B cell (primary cell): ENCODE data around the gene CAPN5. TPM values are rescaled to one million over a fixed set of nuclear protein-coding genes. Genes with fewer than 3 reads are reported as not detected.

Experiments used
- ATAC-seq: fragments of 200-7000 bp; cut with Tn5 transposase; one replicate; pipeline ENCODE4 v1.10.0; 2021; ENCODE audit warnings: low read depth, mild to moderate bottlenecking, moderate number of reproducible peaks, moderate library complexity
- CTCF ChIA-PET: fragments of 350-600 bp; sonication (Branson Sonifier 250); formaldehyde crosslinking; loops from one replicate; lab custom pipeline; 2021; ENCODE audit warnings: antibody characterized with exemption, inconsistent platforms; lab: Charles Lee
- POLR2A ChIA-PET: fragments of 350-600 bp; sonication (Branson Sonifier 250); formaldehyde crosslinking; loops from one replicate; lab custom pipeline; 2021; ENCODE audit warnings: antibody characterized with exemption; lab: Charles Lee
- DNase-seq: peaks from one replicate; pipeline ENCODE4 v3.0.0; 2013
- H2AFZ ChIP-seq: 2 replicates; pipeline ENCODE4 v1.6.1; 2012; ENCODE audit warnings: mild to moderate bottlenecking, low read depth, low read length; ENCODE audit not compliant: insufficient read depth, poor library complexity, severe bottlenecking
- H3K27ac ChIP-seq, 2 donors: 1 replicate in 1 of 2; 2 replicates in 1 of 2; pipeline ENCODE4 v1.5.1; 2012 to 2013; ENCODE audit warnings: low read length in 2 of 2, mild to moderate bottlenecking in 2 of 2, moderate library complexity in 1 of 2
- H3K27me3 ChIP-seq, 4 experiments: fragments of 200-600 bp in 1 of 4; sonication (generic) in 1 of 4; replicated peaks in 1 of 4; 1 replicate in 2 of 4; 2 replicates in 2 of 4; pipeline versions ENCODE4 v1.6.1 to v1.7.0; 2013 to 2016; ENCODE audit warnings: low read length in 3 of 4, mild to moderate bottlenecking in 2 of 4, mixed read lengths in 1 of 4, moderate library complexity in 1 of 4; ENCODE audit not compliant: insufficient read depth in 4 of 4, control insufficient read depth in 3 of 4; ENCODE audit errors: control extremely low read depth in 1 of 4
- H3K36me3 ChIP-seq, 2 experiments: replicated peaks in 1 of 2; 1 replicate in 1 of 2; 2 replicates in 1 of 2; pipeline versions ENCODE4 v1.6.1 to v1.7.1; 2013; ENCODE audit warnings: low read length in 1 of 2; ENCODE audit not compliant: insufficient read depth in 2 of 2, control insufficient read depth in 1 of 2; ENCODE audit errors: control extremely low read depth in 1 of 2, extremely low read depth in 1 of 2
- H3K4me1 ChIP-seq, 2 donors: fragments of 200-600 bp in 1 of 2; sonication (generic) in 1 of 2; 1 replicate in 1 of 2; 2 replicates in 1 of 2; pipeline versions ENCODE4 v1.5.1 to v1.6.1; 2013 to 2017; ENCODE audit warnings: low read length in 2 of 2; ENCODE audit not compliant: control insufficient read depth in 2 of 2, insufficient read depth in 2 of 2
- H3K4me2 ChIP-seq: replicated peaks from 2 replicates; pipeline ENCODE3; 2012; ENCODE audit warnings: mild to moderate bottlenecking, low read depth, low read length; ENCODE audit not compliant: poor library complexity, severe bottlenecking
- H3K4me3 ChIP-seq, 5 experiments: fragments of 200-600 bp in 1 of 5; sonication (generic) in 1 of 5; 1 replicate in 3 of 5; 2 replicates in 2 of 5; pipeline versions ENCODE4 v1.5.1 to v1.7.0; 2011 to 2016; ENCODE audit warnings: low read length in 4 of 5, mild to moderate bottlenecking in 4 of 5, low read depth in 2 of 5, control low read depth in 1 of 5, moderate library complexity in 1 of 5; ENCODE audit not compliant: insufficient read depth in 1 of 5; ENCODE audit errors: control extremely low read depth in 1 of 5, extremely low read depth in 1 of 5
- H3K79me2 ChIP-seq: fragments of 200-600 bp; sonication (generic); one replicate; pipeline ENCODE4 v1.6.0; 2016; ENCODE audit warnings: low read length; ENCODE audit not compliant: control insufficient read depth, insufficient read depth
- H3K9ac ChIP-seq: fragments of 200-600 bp; sonication (generic); 2 replicates; pipeline ENCODE4 v1.6.1; 2017; ENCODE audit warnings: mild to moderate bottlenecking, low read length, moderate library complexity
- H3K9me3 ChIP-seq, 3 donors: one replicate each; pipeline versions ENCODE4 v1.6.1 to v1.7.1; 2013; ENCODE audit warnings: low read length in 2 of 3; ENCODE audit not compliant: control insufficient read depth in 2 of 3, insufficient read depth in 1 of 3; ENCODE audit errors: control extremely low read depth in 1 of 3
- H4K20me1 ChIP-seq: 2 replicates; pipeline ENCODE4 v1.6.0; 2012; ENCODE audit warnings: mild to moderate bottlenecking, low read length; ENCODE audit not compliant: insufficient read depth, control insufficient read depth, poor library complexity, severe bottlenecking
- H3K27ac Mint-ChIP-seq: one replicate; pipeline ENCODE4 v1.8.0; 2021; ENCODE audit warnings: mixed read lengths
- H3K27me3 Mint-ChIP-seq: one replicate; pipeline ENCODE4 v1.8.0; 2021; ENCODE audit warnings: mixed read lengths
- H3K4me1 Mint-ChIP-seq: one replicate; pipeline ENCODE4 v1.8.0; 2021; ENCODE audit warnings: mixed read lengths
- H3K4me3 Mint-ChIP-seq: one replicate; pipeline ENCODE4 v1.8.0; 2021; ENCODE audit warnings: mixed read lengths
- H3K9me3 Mint-ChIP-seq: one replicate; pipeline ENCODE4 v1.8.0; 2022; ENCODE audit warnings: mixed read lengths; ENCODE audit not compliant: insufficient read depth
- CTCF ChIP-seq: fragments of 200-600 bp; IDR thresholded peaks from one replicate; pipeline ENCODE4 v1.8.0; 2022; ENCODE audit warnings: antibody characterized with exemption, mild to moderate bottlenecking
- EZH2 ChIP-seq: IDR thresholded peaks from 2 replicates; pipeline ENCODE4 v1.6.1; 2012; ENCODE audit warnings: borderline replicate concordance, low read depth, mild to moderate bottlenecking, moderate library complexity, low read length; ENCODE audit not compliant: insufficient read depth, poor library complexity, severe bottlenecking
- WGBS: methylation state at CpG from one replicate; pipeline ENCODE4 v1.1.5; 2013; ENCODE audit warnings: missing lambda C conversion rate; ENCODE audit not compliant: insufficient coverage; 5-methylcytosine and 5-hydroxymethylcytosine counted together
- intact Hi-C: fragments of 100-400 bp; cut with micrococcal nuclease; formaldehyde crosslinking; loops from one replicate; pipeline ENCODE4 v1.10.0; 2022
- polyA plus RNA-seq: library from polyadenylated mRNA; depleted of rRNA; stranded (reverse); fragments of >200 nt; gene quantifications from 2 replicates; pipeline ENCODE4 v1.2.3, GENCODE V29; 2012
- total RNA-seq, 2 donors: library from RNA; stranded (reverse); fragments of 120-200 nt in 1 of 2; gene quantifications; 1 replicate in 1 of 2; 2 replicates in 1 of 2; pipeline versions ENCODE4 v1.2.3 to v1.2.4, GENCODE V29; 2013 to 2022

The CAPN5 gene
- total and polyA plus RNA-seq, 2 donors (not counting 1 experiment from before 2014, with no cell fraction given) = 0.74 to 0.78 TPM

GRCh38 chr11:77135069-77135468 lies 68.3 kb downstream of the CAPN5 start:
- H3K4me3 Mint-ChIP-seq = no peak overlapping the region
- Histone ChIP-seq H3K4me1 (no peaks in the 10 kb centered on the region), H3K36me3 (no peaks in the 10 kb centered on the region), H3K79me2 (no peaks in the 10 kb centered on the region), H3K4me2 (no peak overlapping the region), H3K9ac (no peak overlapping the region), H3K4me3 (no peak overlapping the region), H3K27ac (no peak overlapping the region), H2AFZ (no peak overlapping the region), H3K9me3 (peaks cover 0 to 7% (median 0%) of the 10 kb centered on the region in 3 donors), H3K27me3 (peaks cover 0 to 21% (median 4%) of the 10 kb centered on the region in 4 experiments), H4K20me1 (no peaks in the 10 kb centered on the region)
- ATAC-seq (no peak), DNase-seq (no peak)
- H3K9me3 Mint-ChIP-seq = peaks cover 6% of the 10 kb centered on the region
- CTCF ChIA-PET = no interaction called here
- H3K4me1 Mint-ChIP-seq = peaks cover 6% of the 10 kb centered on the region
- intact Hi-C loops = no loop called here
- no peak overlapping the region for H3K27ac Mint-ChIP-seq
- TF ChIP-seq CTCF (no peak), EZH2 (no peak)
- POLR2A ChIA-PET = no interaction called here
- peaks cover 28% of the 10 kb centered on the region for H3K27me3 Mint-ChIP-seq
- no CpG with 5 or more reads among the region's 2 CpGs for WGBS

GRCh38 chr11:77136074-77136473 lies 69.3 kb downstream of the CAPN5 start:
- Histone ChIP-seq H4K20me1 (no peaks in the 10 kb centered on the region), H3K4me2 (no peak overlapping the region), H3K4me1 (no peaks in the 10 kb centered on the region), H3K4me3 (no peak overlapping the region), H3K9me3 (peaks cover 0 to 7% (median 0%) of the 10 kb centered on the region in 3 donors), H3K27ac (no peak overlapping the region), H3K79me2 (no peaks in the 10 kb centered on the region), H3K9ac (no peak overlapping the region), H3K36me3 (no peaks in the 10 kb centered on the region), H2AFZ (no peak overlapping the region), H3K27me3 (peaks cover 0 to 21% (median 4%) of the 10 kb centered on the region in 4 experiments)
- POLR2A ChIA-PET = no interaction called here
- H3K27ac Mint-ChIP-seq = no peak overlapping the region
- H3K9me3 Mint-ChIP-seq = peaks cover 6% of the 10 kb centered on the region
- TF ChIP-seq EZH2 (no peak), CTCF (no peak)
- CTCF ChIA-PET = interaction anchor here (1.9 kb wide), 1 partner anchor 9 kb away, joined by 11 read pairs; the partner anchor contains the start of gene MYO7A
- no peak for ATAC-seq
- peaks cover 28% of the 10 kb centered on the region for H3K27me3 Mint-ChIP-seq
- H3K4me3 Mint-ChIP-seq = no peak overlapping the region
- DNase-seq = no peak
- H3K4me1 Mint-ChIP-seq = peaks cover 6% of the 10 kb centered on the region
- 66% methylated on average over 7 of the region's 8 CpGs for WGBS
- intact Hi-C loops = no loop called here
